HG02852 (cell line): ENCODE data around the gene SPIRE2.
A peak's percentile ranks its signal among the peaks of the same experiment; 100 is the strongest.
"Not testable (repeated sequence)": the region's sequence is repeated elsewhere in the genome, so short reads cannot be mapped to it uniquely, and the experiment has no call there.

Experiments used
- ATAC-seq: cut with Tn5 transposase; IDR thresholded peaks from one replicate; pipeline ENCODE4 v1.9.1; 2021; ENCODE audit warnings: mild to moderate bottlenecking, moderate library complexity; ENCODE audit not compliant: unreplicated experiment

Gene SPIRE2

GRCh38 chr16:89863741-89864526 is 35.7 kb downstream of the SPIRE2 start:
- ATAC-seq: peak; percentile 52

- no peak for ATAC-seq
These were observed 36.2 kb downstream of the SPIRE2 start for GRCh38 chr16:89864527-89864820.

- ATAC-seq: no peak
These were observed 39.6 kb downstream of the SPIRE2 start for GRCh38 chr16:89867918-89868317.

GRCh38 chr16:89869911-89870310 is 41.6 kb downstream of the SPIRE2 start:
- ATAC-seq: no peak

- no peak for ATAC-seq
These were observed 42.2 kb downstream of the SPIRE2 start for GRCh38 chr16:89870440-89870839.

GRCh38 chr16:89871895-89872294 is 43.6 kb downstream of the SPIRE2 start:
- ATAC-seq: no peak

- ATAC-seq: peak; percentile 38
These were observed 45.1 kb downstream of the SPIRE2 start, which contains the start of gene TCF25 for GRCh38 chr16:89873109-89873971. TCF25 (plus strand) TSS chr16:89873592; CDS start chr16:89873668, 76 bp downstream.

- ATAC-seq: peak; percentile 68
These were observed 45.9 kb downstream of the SPIRE2 start for GRCh38 chr16:89873972-89874689.

- ATAC-seq: not testable (repeated sequence)
These were observed 50.8 kb downstream of the SPIRE2 start for GRCh38 chr16:89879123-89879522.

GRCh38 chr16:89880477-89881367 is 52.4 kb downstream of the SPIRE2 start:
- no peak for ATAC-seq

GRCh38 chr16:89881368-89881730 is 53.1 kb downstream of the SPIRE2 start:
- no peak for ATAC-seq

- no peak for ATAC-seq
These were observed 55.2 kb downstream of the SPIRE2 start for GRCh38 chr16:89883346-89884040.

- ATAC-seq: no peak
These were observed 55.8 kb downstream of the SPIRE2 start for GRCh38 chr16:89884041-89884421.

- no peak for ATAC-seq
These were observed 59.0 kb downstream of the SPIRE2 start for GRCh38 chr16:89887243-89887642.

GRCh38 chr16:89890200-89890599 is 61.9 kb downstream of the SPIRE2 start:
- no peak for ATAC-seq

- ATAC-seq: no peak
These were observed 62.8 kb downstream of the SPIRE2 start for GRCh38 chr16:89890886-89891657.

- ATAC-seq: no peak
These were observed 63.9 kb downstream of the SPIRE2 start for GRCh38 chr16:89892055-89892630.

- ATAC-seq: no peak
These were observed 64.4 kb downstream of the SPIRE2 start for GRCh38 chr16:89892635-89893034.
